Brain microvascular endothelial cell (primary cell): Measurements from ENCODE around the gene ARHGEF4.

Experiments
- DNase-seq: peaks from one replicate; pipeline ENCODE4 v3.0.0-alpha.2; 2020
- H3K27ac ChIP-seq: fragments of 250-450 bp; sonication (Bioruptor Pico); 2 replicates; pipeline ENCODE4 v1.5.1; 2020; ENCODE audit warnings: mild to moderate bottlenecking, moderate library complexity
- H3K27me3 ChIP-seq: fragments of 250-450 bp; sonication (Bioruptor Pico); replicated peaks from 2 replicates; pipeline ENCODE4 v1.5.1; 2020; ENCODE audit warnings: mild to moderate bottlenecking
- H3K36me3 ChIP-seq: fragments of 250-450 bp; sonication (Bioruptor Pico); replicated peaks from 2 replicates; pipeline ENCODE4 v1.5.1; 2020; ENCODE audit warnings: mild to moderate bottlenecking
- H3K4me3 ChIP-seq: 2 replicates; pipeline ENCODE4 v1.5.1; 2011; ENCODE audit warnings: low read depth, mild to moderate bottlenecking, control low read depth, low read length, moderate library complexity
- in situ Hi-C: cut with HindIII; loops from 2 replicates; pipeline ENCODE4 v1.10.0; 2017; ENCODE audit warnings: low sequenced_read_pairs, low pct_ligation_motif_present
- TF ChIP-seq, protein P1 (sequence below): IDR thresholded peaks from 2 replicates; pipeline ENCODE4 v1.5.1; 2011; ENCODE audit warnings: low read depth, mild to moderate bottlenecking, moderate library complexity, low read length, control low read depth, inconsistent platforms; ENCODE audit errors: missing control alignments

The ARHGEF4 gene

DNA sequence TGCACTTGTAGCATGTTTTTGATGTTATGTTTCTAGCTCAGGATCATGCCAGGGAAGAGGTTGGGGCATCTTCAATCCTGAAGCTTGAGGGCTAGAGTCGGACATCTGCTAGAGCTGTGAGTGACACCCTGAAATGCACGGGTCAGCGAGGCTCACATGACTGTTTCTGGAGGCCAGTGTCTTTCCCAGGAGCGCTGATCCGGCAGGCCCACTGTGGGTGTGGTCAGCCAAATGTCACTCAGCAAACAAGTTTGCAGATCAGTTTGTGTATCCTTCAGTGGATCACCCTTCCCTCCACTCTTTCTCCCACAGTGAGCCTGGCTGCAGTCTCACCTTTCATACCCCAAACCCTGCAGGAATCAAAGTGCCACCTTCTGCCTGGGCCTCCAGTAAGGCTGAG lies 23.0 kb upstream of the ARHGEF4 start:
- Histone ChIP-seq H3K27me3 (no peaks in the 10 kb centered on the region), H3K36me3 (no peaks in the 10 kb centered on the region), H3K4me3 (no peak overlapping the region), H3K27ac (no peak overlapping the region)
- TF ChIP-seq, protein P1, sequence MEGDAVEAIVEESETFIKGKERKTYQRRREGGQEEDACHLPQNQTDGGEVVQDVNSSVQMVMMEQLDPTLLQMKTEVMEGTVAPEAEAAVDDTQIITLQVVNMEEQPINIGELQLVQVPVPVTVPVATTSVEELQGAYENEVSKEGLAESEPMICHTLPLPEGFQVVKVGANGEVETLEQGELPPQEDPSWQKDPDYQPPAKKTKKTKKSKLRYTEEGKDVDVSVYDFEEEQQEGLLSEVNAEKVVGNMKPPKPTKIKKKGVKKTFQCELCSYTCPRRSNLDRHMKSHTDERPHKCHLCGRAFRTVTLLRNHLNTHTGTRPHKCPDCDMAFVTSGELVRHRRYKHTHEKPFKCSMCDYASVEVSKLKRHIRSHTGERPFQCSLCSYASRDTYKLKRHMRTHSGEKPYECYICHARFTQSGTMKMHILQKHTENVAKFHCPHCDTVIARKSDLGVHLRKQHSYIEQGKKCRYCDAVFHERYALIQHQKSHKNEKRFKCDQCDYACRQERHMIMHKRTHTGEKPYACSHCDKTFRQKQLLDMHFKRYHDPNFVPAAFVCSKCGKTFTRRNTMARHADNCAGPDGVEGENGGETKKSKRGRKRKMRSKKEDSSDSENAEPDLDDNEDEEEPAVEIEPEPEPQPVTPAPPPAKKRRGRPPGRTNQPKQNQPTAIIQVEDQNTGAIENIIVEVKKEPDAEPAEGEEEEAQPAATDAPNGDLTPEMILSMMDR, result no peak
- in situ Hi-C loops, result no loop called here
- DNase-seq, result no peak

DNA sequence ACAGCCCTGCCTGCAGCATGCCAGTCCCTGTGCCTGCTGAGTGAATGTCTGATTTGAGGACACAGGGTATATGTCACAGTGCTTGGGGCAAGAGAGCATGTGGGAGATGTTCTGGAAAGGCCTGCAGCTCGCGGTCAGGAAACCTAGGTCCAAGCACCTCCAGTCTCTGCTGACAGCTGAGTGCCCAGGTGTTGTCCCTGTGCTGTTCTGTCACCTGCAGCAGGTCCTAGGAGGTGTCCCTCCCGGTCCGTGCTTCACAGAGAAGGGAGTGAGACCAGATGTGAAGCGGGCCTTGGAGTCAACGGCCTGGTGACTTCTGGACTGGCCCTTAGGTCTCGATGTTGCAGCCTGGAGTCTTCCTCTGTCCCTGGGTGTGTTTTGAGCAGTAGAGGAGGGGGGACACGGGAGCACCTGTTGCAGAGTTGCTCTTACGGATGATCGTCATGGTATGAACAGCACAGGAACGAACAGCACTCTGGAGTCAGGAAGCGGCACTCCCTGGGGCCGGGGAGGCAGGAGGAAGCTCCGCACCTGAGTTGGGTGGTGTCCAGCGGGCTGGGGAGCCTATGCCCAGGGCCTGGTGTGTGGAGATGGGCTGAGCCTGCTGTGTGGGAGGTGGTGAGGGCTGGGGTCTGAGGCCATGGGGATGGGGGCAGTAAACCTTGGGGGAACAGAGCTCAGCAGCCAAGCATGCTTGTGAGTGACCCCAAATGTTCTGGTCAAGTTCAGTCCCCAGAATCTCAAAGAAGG lies 21.6 kb upstream of the ARHGEF4 start:
- in situ Hi-C loops, result no loop called here
- no peaks in the 10 kb centered on the region for H3K27me3 ChIP-seq
- no peak overlapping the region for H3K4me3 ChIP-seq
- no peak overlapping the region for H3K27ac ChIP-seq
- no peak for DNase-seq
- no peaks in the 10 kb centered on the region for H3K36me3 ChIP-seq
- TF ChIP-seq, protein P1, result no peak

DNA sequence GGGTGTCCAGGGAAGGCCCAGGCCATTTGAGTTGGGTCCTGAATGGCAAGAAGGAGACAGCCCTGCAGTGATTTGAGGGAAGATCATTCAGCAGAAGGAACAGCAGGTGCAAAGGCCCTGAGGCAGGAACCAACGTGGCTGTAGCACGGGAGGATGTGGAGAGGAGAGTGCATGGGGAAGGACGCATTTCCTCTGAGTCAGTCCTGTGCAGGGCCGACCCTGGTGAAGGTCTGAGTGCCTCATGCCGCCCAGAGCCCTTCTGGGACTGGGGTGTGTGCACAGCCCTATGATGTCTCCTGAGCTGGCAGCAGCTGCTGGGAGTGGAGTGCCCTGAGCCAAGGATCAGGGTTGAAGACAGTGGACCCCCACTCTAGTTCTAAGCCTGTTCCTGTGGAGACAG lies 17.9 kb upstream of the ARHGEF4 start:
- in situ Hi-C loops, result no loop called here
- H3K4me3 ChIP-seq, result no peak overlapping the region
- TF ChIP-seq, protein P1, result no peak
- no peaks in the 10 kb centered on the region for H3K36me3 ChIP-seq
- H3K27ac ChIP-seq, result no peak overlapping the region
- DNase-seq, result no peak
- no peaks in the 10 kb centered on the region for H3K27me3 ChIP-seq

DNA sequence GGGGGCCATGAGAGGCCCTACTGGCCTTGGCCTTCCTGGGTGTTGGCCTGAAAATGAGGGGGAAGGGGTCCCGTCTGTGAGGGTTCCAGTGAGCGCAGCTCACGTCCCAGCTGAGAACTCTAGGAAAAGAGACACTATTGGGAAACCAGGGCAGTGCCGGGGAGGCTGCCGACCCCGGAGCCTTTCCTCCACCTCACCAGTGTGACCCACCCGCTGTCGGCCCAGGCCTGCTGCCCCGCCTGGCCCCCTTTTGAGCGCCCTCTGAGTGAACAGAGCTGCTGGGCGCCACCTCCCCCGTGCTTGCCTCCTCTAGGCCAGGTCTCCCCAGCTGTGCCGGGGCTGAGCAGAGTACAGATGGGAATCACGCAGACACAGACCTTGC lies 17.5 kb upstream of the ARHGEF4 start:
- Histone ChIP-seq H3K4me3 (no peak overlapping the region), H3K27ac (no peak overlapping the region), H3K36me3 (no peaks in the 10 kb centered on the region), H3K27me3 (no peaks in the 10 kb centered on the region)
- DNase-seq, result no peak
- in situ Hi-C loops, result no loop called here
- TF ChIP-seq, protein P1, result no peak

DNA sequence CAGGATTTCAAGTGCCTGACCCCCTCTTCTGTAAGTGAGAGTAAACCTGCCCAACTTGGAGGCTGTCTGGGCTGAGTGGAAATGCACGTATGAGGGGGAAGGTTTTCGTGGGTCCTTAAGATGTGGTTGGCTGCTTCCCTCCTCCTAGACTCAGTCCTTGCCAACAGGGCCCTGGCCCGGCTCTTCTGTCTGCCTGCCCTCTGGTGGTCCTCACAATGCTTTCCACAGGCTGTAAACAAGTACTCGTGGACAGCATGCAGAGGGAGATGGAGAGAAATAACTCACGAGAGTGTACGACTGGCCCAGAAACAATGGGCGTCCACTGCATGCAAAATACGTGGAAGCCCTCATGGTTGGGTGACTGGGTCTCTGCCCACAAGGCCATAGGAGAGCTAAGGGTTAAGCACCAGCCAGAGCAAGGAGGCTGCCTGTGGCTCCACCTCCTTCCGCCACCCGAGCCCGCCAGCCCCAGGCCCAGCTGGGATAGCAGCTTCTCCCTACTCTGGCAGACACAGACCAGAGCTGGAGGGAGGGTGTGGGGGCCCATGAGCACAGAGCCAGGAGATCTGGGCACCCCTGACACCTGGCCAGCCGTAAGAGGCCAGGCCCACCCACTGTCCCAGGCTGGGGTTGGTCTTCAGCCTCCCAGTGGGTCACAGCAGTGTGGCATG lies 17.0 kb upstream of the ARHGEF4 start:
- no peak overlapping the region for H3K4me3 ChIP-seq
- H3K27me3 ChIP-seq, result no peaks in the 10 kb centered on the region
- in situ Hi-C loops, result no loop called here
- no peak overlapping the region for H3K27ac ChIP-seq
- TF ChIP-seq, protein P1, result no peak
- no peak for DNase-seq
- no peaks in the 10 kb centered on the region for H3K36me3 ChIP-seq
